Adipocyte (in vitro differentiated cells): ENCODE measurements around the gene GRIA4.

Experiments
- DNase-seq: peaks from one replicate; pipeline ENCODE4 v3.0.0-alpha.2; 2015; ENCODE audit warnings: low read depth
- H3K27me3 ChIP-seq: replicated peaks from 2 replicates; pipeline ENCODE4 v1.7.0; 2013; ENCODE audit warnings: mild to moderate bottlenecking, low read length, moderate library complexity; ENCODE audit not compliant: control insufficient read depth, insufficient read depth
- H3K36me3 ChIP-seq: 2 replicates; pipeline ENCODE4 v1.7.0; 2013; ENCODE audit warnings: low read length, mild to moderate bottlenecking, moderate library complexity; ENCODE audit not compliant: control insufficient read depth, insufficient read depth, severe bottlenecking
- H3K4me1 ChIP-seq: 2 replicates; pipeline ENCODE4 v1.7.0; 2013; ENCODE audit warnings: mild to moderate bottlenecking, low read length, moderate library complexity; ENCODE audit not compliant: control insufficient read depth, insufficient read depth
- H3K4me3 ChIP-seq: 2 replicates; pipeline ENCODE4 v1.7.0; 2013; ENCODE audit warnings: mild to moderate bottlenecking, low read length, moderate library complexity
- H3K9ac ChIP-seq: 2 replicates; pipeline ENCODE4 v1.7.0; 2013; ENCODE audit warnings: mild to moderate bottlenecking, low read length, moderate library complexity
- H3K9me3 ChIP-seq: 2 replicates; pipeline ENCODE4 v1.7.0; 2013; ENCODE audit warnings: mild to moderate bottlenecking, low read length, moderate library complexity; ENCODE audit not compliant: control insufficient read depth

The GRIA4 gene

GRCh38 chr11:105900515-105901035 is 290.7 kb downstream of the GRIA4 start:
- no peak overlapping the region for H3K9ac ChIP-seq
- no peak for DNase-seq
- no peaks in the 10 kb centered on the region for H3K4me1 ChIP-seq
- no peaks in the 10 kb centered on the region for H3K36me3 ChIP-seq
- peaks cover 6% of the 10 kb centered on the region for H3K9me3 ChIP-seq
- no peaks in the 10 kb centered on the region for H3K27me3 ChIP-seq
- no peak overlapping the region for H3K4me3 ChIP-seq

- H3K36me3 ChIP-seq: no peaks in the 10 kb centered on the region
- no peaks in the 10 kb centered on the region for H3K9me3 ChIP-seq
- no peaks in the 10 kb centered on the region for H3K27me3 ChIP-seq
- H3K4me1 ChIP-seq: no peaks in the 10 kb centered on the region
- DNase-seq: peak; percentile 16
- no peak overlapping the region for H3K9ac ChIP-seq
- no peak overlapping the region for H3K4me3 ChIP-seq
These were observed 293.2 kb downstream of the GRIA4 start for GRCh38 chr11:105903113-105903512.

- Histone ChIP-seq H3K9ac (no peak overlapping the region), H3K27me3 (no peaks in the 10 kb centered on the region), H3K4me1 (no peaks in the 10 kb centered on the region), H3K36me3 (no peaks in the 10 kb centered on the region), H3K4me3 (no peak overlapping the region), H3K9me3 (no peaks in the 10 kb centered on the region)
- no peak for DNase-seq
These were observed 296.6 kb downstream of the GRIA4 start for GRCh38 chr11:105906517-105906916.

- Histone ChIP-seq H3K9ac (no peak overlapping the region), H3K9me3 (no peaks in the 10 kb centered on the region), H3K4me3 (no peak overlapping the region), H3K4me1 (no peaks in the 10 kb centered on the region), H3K27me3 (no peaks in the 10 kb centered on the region), H3K36me3 (no peaks in the 10 kb centered on the region)
- DNase-seq: no peak
These were observed 297.4 kb downstream of the GRIA4 start for GRCh38 chr11:105907319-105907718.

GRCh38 chr11:105910095-105910715 is 300.3 kb downstream of the GRIA4 start:
- DNase-seq: peak; percentile 49
- Histone ChIP-seq H3K9ac (no peak overlapping the region), H3K27me3 (no peaks in the 10 kb centered on the region), H3K36me3 (no peaks in the 10 kb centered on the region), H3K4me1 (no peaks in the 10 kb centered on the region), H3K9me3 (no peaks in the 10 kb centered on the region), H3K4me3 (no peak overlapping the region)

GRCh38 chr11:105911454-105911853 is 301.6 kb downstream of the GRIA4 start:
- Histone ChIP-seq H3K27me3 (no peaks in the 10 kb centered on the region), H3K9me3 (no peaks in the 10 kb centered on the region), H3K9ac (no peak overlapping the region), H3K4me3 (no peak overlapping the region), H3K4me1 (no peaks in the 10 kb centered on the region), H3K36me3 (no peaks in the 10 kb centered on the region)
- peak; percentile 79 for DNase-seq

GRCh38 chr11:105912666-105913065 is 302.8 kb downstream of the GRIA4 start:
- H3K9me3 ChIP-seq: no peaks in the 10 kb centered on the region
- no peaks in the 10 kb centered on the region for H3K36me3 ChIP-seq
- no peak overlapping the region for H3K4me3 ChIP-seq
- DNase-seq: no peak
- no peaks in the 10 kb centered on the region for H3K27me3 ChIP-seq
- no peaks in the 10 kb centered on the region for H3K4me1 ChIP-seq
- no peak overlapping the region for H3K9ac ChIP-seq

GRCh38 chr11:105915021-105915420 is 305.1 kb downstream of the GRIA4 start:
- H3K36me3 ChIP-seq: no peaks in the 10 kb centered on the region
- no peaks in the 10 kb centered on the region for H3K27me3 ChIP-seq
- no peak overlapping the region for H3K9ac ChIP-seq
- no peaks in the 10 kb centered on the region for H3K9me3 ChIP-seq
- no peak overlapping the region for H3K4me3 ChIP-seq
- H3K4me1 ChIP-seq: no peaks in the 10 kb centered on the region
- DNase-seq: no peak

GRCh38 chr11:105918039-105918438 is 308.2 kb downstream of the GRIA4 start:
- H3K4me3 ChIP-seq: no peak overlapping the region
- H3K36me3 ChIP-seq: no peaks in the 10 kb centered on the region
- H3K27me3 ChIP-seq: no peaks in the 10 kb centered on the region
- no peak for DNase-seq
- H3K9ac ChIP-seq: no peak overlapping the region
- no peaks in the 10 kb centered on the region for H3K9me3 ChIP-seq
- H3K4me1 ChIP-seq: no peaks in the 10 kb centered on the region

- Histone ChIP-seq H3K9ac (no peak overlapping the region), H3K9me3 (no peaks in the 10 kb centered on the region), H3K36me3 (no peaks in the 10 kb centered on the region), H3K4me3 (no peak overlapping the region), H3K27me3 (no peaks in the 10 kb centered on the region), H3K4me1 (peaks cover 3% of the 10 kb centered on the region)
- no peak for DNase-seq
These were observed 308.7 kb downstream of the GRIA4 start for GRCh38 chr11:105918600-105918999.

GRCh38 chr11:105923252-105923651 is 313.4 kb downstream of the GRIA4 start:
- H3K27me3 ChIP-seq: no peaks in the 10 kb centered on the region
- H3K36me3 ChIP-seq: no peaks in the 10 kb centered on the region
- peaks cover 8% of the 10 kb centered on the region for H3K4me1 ChIP-seq
- no peak for DNase-seq
- H3K9ac ChIP-seq: no peak overlapping the region
- H3K4me3 ChIP-seq: no peak overlapping the region
- H3K9me3 ChIP-seq: no peaks in the 10 kb centered on the region

- Histone ChIP-seq H3K9me3 (no peaks in the 10 kb centered on the region), H3K9ac (no peak overlapping the region), H3K4me1 (peaks cover 8% of the 10 kb centered on the region), H3K36me3 (no peaks in the 10 kb centered on the region), H3K27me3 (no peaks in the 10 kb centered on the region), H3K4me3 (no peak overlapping the region)
- peak; percentile 54 for DNase-seq
These were observed 313.9 kb downstream of the GRIA4 start for GRCh38 chr11:105923807-105924206.
